GM12872 (cell line): Measurements from ENCODE around the gene GRIK4.

ENCODE experiments used
- TF ChIP-seq, protein P1 (sequence below): IDR thresholded peaks from 3 replicates; pipeline ENCODE4 v1.5.1; 2011; ENCODE audit warnings: low read depth, mild to moderate bottlenecking, low read length, moderate library complexity; ENCODE audit not compliant: insufficient read depth

GRIK4 gene

DNA sequence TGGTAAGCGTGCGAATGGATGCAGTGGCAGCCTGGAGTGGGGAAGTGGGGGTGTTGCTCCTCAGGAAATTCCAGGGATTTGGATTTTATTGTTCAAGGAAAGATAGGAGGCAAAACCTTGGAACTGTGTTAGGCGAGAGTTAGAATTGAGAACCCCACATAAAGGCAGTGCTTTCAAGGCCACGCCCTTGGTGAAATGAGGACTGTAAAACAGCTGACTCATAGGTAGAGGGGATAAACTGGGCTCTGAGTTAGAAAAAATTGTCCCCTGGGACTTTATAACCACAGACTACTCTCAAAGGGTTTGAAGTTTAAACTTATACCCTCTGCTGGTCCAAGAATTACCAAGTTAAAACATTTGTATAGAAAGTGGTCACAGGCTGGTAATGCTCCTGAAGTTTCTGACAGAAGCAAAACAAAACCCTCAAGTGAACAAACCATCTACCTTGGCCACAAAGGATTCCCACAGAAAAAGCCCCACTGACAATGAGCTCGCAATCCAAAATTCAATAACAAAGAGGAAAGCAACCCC lies 262.0 kb downstream of the GRIK4 start:
- TF ChIP-seq, protein P1, sequence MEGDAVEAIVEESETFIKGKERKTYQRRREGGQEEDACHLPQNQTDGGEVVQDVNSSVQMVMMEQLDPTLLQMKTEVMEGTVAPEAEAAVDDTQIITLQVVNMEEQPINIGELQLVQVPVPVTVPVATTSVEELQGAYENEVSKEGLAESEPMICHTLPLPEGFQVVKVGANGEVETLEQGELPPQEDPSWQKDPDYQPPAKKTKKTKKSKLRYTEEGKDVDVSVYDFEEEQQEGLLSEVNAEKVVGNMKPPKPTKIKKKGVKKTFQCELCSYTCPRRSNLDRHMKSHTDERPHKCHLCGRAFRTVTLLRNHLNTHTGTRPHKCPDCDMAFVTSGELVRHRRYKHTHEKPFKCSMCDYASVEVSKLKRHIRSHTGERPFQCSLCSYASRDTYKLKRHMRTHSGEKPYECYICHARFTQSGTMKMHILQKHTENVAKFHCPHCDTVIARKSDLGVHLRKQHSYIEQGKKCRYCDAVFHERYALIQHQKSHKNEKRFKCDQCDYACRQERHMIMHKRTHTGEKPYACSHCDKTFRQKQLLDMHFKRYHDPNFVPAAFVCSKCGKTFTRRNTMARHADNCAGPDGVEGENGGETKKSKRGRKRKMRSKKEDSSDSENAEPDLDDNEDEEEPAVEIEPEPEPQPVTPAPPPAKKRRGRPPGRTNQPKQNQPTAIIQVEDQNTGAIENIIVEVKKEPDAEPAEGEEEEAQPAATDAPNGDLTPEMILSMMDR = no peak

DNA sequence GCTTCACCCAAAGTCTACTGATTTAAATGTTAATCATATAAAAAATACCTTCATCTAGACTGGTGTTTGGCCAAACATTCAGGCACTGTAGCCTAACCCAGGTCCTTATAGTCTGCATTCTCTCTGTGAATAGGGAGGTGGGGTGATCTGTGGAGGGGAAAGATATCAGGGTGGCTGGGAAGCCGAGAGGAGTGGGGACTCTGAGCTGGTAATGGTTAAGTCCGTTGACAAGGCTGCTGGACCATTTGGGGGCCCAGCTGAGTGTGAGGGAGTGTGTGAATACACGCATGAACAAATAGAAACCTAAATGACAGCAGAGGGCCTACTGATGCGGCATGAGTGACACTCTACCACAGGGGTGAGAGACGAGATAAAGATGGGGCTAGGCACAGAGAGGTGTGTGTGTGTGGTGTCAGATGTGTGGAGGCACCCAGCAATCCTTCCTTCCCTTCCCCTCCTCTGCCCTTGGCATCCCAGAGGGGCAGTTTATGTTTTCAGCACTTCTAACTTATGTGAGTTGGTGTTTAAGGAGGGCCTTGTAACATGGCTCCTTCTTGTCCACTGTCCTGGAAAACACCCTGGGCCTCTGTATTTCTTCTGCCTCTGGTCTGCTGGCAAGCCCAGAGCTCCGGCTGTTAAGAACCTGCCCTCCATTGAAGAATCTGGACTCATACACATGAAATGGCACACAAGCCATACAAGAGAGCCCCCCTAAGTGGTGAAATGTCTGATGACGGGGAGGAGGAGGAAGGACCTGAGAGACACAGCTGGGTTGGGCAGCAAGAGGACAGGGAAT lies 263.2 kb downstream of the GRIK4 start:
- TF ChIP-seq, protein P1 = no peak

DNA sequence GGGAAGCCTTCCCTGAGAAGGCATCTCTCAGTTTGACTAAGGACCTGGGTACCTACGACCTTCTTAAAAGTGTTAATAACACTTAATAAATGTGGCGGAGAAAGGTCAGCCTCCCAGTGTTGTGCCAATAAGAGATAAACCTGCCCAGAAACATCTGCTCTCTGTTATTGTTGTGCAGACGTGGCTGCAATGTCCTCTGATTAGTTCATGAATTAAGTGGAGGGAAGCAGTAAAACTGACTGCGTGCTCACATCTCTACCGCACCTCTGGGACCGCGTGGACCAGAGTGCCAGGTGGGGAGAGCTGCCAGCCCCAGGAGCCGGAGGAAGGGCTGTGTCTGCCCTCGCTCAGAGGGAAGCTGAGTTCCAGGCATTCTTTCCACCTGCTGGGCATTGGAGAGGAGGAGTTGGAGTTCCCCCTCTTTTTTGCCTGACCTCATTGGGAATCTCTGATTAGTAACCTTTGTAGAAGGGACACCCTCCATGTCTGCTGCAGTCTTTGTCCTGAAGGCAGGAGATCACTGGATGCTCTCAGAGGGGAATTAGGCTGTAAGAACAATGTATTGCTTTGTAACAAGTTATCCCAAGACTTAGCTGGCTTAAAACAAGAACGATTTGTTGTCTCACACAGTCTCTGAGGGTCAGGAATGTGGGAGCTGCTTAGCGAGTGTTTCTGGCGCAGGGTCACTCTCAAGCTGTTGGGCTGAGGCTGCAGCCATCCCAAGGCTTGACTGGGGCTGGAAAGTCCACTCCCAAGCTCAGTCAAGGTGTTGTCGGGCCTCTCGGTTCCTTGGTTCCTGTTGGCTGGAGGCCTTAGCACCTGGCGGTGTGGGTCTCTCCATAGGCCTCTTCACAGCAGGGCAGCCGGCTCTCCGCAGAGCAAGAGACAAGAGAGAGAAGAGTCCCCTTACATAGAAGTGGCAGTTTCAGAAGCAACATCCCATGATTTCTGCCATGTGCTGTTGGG lies 264.7 kb downstream of the GRIK4 start:
- TF ChIP-seq, protein P1 = no peak

DNA sequence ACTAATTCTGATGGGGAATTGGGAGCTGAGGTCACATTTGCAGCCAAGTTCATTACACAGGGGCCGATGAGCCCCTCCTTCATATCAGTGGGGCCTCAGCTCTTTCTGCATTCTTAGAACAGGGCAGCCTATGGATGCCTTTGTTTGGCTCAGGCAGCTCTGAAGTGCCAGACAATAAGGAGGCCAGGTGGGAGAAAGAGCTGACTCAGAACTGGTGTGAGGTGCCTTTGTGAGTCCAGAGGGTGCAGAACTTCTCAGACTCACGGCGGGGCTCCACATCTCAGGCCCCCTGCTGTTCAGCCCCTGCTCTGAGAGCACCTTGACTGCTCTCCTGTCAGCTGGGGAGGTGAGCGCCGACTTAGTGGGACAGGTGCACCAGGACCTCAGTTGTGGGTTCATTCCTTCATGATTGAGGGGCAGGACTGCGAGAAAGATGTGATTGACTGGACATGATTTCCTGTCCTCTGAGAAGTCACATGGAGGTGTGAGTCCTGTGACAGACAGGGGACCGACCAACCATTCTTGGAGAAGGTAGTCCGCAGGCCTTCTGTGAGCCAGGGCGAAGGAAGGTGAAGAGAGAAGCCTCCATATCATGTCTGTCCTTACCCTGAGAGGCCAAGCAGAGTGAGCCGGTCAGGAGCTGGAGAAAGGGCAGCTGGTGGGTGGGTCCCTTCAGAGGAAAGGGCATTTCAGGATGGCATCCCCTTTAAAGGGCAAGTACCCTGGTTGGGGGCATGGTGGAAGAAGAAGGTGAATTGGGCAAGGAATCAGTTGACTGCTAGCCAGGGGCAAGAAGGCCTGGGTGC lies 267.3 kb downstream of the GRIK4 start:
- TF ChIP-seq, protein P1 = no peak

DNA sequence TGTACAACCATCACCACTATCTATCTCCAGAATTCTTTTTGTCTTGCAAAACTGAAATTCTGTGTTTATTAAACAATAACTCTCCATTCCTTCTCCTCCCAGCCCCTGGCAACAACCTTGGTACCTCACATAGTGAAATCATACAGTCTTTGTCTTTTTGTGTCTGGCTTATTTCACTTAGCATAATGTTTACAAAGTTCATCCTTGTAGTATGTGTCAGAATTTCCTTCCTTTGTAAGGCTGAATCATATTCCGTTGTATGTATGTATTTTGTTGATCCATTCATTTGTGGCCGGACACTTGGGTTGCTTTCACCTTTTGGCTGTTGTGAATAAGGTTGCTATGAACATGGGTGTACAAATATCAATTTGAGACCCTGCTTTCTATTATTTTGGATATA lies 268.7 kb downstream of the GRIK4 start:
- TF ChIP-seq, protein P1 = no peak

DNA sequence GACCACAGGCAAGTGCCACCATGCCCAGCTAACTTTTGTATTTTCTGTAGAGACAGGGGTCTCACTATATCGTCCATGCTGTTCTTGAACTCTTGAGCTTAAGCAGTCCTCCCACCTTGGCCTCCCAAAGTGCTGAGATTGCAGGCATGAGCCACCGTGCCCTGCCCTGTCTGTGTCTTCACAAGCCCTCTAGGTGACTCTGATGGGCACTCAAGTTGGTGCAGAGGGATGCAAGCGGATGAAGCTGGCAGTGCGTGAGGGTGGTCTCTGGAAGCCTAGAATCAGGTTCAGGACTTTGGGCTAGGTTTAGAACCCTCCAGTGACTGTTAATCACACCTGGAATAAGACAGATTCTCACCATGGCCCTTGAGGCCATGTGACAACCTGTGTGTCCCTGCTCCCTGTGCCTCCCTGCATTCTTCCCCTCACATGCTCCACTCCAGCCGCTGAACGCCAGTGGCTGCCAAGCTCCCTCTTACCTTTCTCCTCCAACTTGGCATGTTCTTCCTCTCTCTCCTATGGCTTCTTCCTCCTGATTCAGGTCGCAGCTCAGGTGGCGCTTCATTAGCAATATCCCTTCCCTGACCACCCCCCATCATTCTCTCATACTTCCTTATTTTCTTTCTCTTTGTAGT lies 270.1 kb downstream of the GRIK4 start:
- TF ChIP-seq, protein P1 = no peak
